ENCODE data around the gene ABI1.
"Not testable (repeated sequence)": the region's sequence is repeated elsewhere in the genome, so short reads cannot be mapped to it uniquely, and the experiment has no call there.

Gene ABI1

GRCh38 chr10:26804418-26805393, 56.1 kb downstream of the ABI1 start:
- DNase-seq: no peak

DNA sequence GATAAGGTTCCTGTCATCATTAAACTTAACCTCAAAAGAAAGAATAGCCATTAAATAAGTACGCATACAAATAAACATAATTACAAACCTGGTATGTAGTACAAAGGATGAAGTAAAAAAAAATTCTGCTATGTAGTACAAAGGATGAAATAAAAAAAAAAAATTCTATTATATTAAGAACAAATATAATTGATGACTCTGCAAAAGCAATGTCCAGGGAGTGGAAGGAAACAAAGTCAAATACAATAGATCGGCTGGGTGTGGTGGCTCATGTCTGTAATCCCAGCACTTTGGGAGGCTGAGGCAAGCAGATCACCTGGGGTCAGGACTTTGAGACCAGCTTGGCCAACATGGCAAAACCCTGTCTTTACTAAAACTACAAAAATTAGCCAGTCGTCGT, 56.9 kb downstream of the ABI1 start:
- DNase-seq: no peak

GRCh38 chr10:26802527-26802926, 58.2 kb downstream of the ABI1 start:
- no peak for DNase-seq

- DNase-seq: no peak
Measured at GRCh38 chr10:26801831-26802230, 58.9 kb downstream of the ABI1 start.

DNA sequence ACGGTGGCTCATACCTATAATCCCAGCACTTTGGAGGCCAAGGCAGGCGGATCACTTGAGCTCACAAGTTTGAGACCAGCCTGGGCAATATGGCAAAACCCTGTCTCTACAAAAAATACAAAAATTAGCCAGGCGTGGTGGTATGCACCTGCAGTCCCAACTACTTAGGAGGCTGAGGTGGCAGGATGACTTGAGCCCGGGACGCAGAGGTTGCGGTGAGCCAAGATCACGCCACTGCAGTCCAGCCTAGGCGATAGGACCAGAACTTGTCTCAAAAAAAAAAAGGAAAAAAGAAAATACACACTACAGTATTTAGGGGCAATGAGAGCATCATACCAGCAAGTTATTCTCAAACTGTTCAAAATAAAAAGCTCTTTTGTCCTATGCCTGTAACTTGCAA, 59.5 kb downstream of the ABI1 start:
- no peak for DNase-seq

GRCh38 chr10:26800468-26800867, 60.3 kb downstream of the ABI1 start:
- no peak for DNase-seq

GRCh38 chr10:26799342-26799741, 61.4 kb downstream of the ABI1 start:
- DNase-seq: no peak

DNA sequence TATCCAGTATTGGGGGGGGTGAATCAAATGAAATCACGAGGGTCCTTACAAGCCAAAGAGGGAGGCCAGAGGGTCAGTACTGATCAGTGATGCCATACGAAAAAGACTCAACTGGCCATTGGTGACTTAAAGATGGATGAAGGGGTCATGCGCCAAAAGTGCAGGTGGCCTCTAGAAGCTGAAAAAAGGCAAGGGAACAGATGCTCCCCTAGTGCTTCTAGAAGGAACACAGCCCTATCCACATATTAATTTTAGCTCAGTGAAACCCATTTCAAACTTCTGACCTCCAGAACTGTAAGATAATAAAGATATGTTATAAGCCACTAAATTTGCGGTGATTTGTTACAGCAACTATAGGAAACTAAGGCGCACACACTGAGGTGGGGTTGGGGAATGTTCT, 62.5 kb downstream of the ABI1 start:
- no peak for DNase-seq

GRCh38 chr10:26797340-26797739, 63.4 kb downstream of the ABI1 start:
- no peak for DNase-seq

- DNase-seq: no peak
Measured at GRCh38 chr10:26792758-26793495, 67.8 kb downstream of the ABI1 start.

DNA sequence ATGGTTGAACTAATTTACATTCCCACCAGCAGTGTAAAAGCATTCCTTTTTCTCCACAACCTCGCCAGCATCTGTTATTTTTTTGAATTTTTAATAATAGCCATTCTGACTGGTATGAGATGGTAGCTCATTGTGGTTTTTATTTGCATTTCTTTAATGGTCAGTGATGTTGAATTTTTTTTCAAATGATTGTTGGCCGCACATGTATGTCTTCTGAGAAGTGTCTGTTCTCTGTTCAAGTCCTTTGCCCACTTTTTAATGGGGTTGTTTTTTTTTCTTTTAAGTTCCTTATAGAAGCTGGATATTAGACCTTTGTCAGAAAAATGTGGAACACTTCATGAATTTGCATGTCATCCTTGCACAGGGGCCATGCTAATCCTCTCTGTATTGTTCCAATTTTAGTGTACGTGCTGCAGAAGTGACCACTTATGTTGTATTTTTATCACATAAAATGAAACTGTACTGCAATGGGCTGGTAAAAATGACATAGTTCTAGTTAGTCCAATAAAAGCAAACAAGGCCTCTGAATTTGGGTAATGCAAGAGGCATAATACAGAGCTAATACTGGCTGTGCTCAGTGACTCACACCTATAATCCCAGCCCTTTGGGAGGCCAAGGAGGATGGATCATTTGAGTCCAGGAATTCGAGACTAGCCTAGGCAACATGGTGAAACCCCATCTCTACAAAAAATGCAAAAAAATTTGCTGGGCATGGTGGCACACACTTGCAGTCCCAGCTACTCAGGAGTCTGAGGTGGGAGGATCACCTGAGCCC, 70.3 kb downstream of the ABI1 start:
- no peak for DNase-seq

GRCh38 chr10:26789779-26790178, 71.0 kb downstream of the ABI1 start:
- not testable (repeated sequence) for DNase-seq

GRCh38 chr10:26787362-26787761, 73.4 kb downstream of the ABI1 start:
- no peak for DNase-seq

- no peak for DNase-seq
Measured at GRCh38 chr10:26781797-26782196, 79.0 kb downstream of the ABI1 start.

GRCh38 chr10:26780793-26781601, 79.8 kb downstream of the ABI1 start:
- no peak for DNase-seq

- no peak for DNase-seq
Measured at GRCh38 chr10:26780106-26780792, 80.5 kb downstream of the ABI1 start.

DNA sequence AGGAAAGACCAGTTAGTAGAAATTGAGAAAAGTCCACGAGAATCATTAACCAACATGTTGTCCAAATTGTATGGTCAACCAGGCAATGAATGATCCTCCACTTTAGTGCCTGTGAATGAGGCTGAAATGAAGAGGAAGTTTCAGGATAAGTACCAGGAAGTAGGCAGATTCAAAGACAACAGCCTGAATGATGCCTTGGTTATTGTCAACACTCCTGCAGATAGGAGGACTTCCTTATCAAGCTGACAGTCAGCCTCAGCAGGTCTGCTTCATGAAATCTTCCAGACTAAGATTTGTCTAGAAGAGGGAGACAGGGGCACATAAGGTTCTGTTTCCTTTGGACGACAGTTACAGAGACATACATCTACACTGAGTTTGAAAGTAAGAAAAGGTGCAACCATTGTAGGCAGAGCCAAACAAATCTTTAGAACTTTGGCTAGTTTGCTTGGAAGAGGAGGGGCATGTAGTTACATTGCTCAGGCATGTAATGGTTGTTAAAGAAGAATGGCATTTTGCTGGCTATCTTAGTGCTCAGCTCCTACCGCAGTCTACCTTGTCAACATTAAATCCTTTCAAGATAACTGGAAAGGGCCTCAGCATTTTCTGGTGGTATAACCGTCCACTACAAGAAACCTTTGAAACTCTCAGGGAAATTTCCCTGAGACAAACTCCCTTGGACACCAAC, 81.4 kb downstream of the ABI1 start:
- peak; percentile 18 for DNase-seq

- no peak for DNase-seq
Measured at GRCh38 chr10:26777686-26778085, 83.1 kb downstream of the ABI1 start.

GRCh38 chr10:26776258-26776657, 84.5 kb downstream of the ABI1 start:
- DNase-seq: no peak

DNA sequence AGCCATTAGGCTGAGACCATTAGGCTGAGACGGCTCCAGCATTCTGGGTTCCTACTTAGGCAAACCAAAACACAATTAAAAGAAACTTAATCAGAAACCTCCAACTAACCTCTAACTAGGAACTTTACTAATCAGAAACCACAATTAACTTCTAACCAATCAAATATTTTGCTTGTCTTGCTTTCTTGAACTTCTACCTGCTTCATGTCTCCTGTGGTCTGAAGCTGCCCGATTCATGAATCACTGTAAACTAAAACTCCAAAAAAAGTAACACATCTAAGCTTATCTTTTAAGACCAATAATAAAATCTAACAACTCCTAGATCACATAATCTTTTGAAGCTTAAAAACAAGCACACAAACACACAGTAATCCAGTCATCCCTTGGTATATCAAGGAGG, 87.1 kb downstream of the ABI1 start:
- DNase-seq: no peak

GRCh38 chr10:26770069-26770468, 90.7 kb downstream of the ABI1 start:
- no peak for DNase-seq

Data from NCI-H2029 treated with DMSO at 0.1 percent for 48 hours (cell line).